ENCODE data around the gene EML1. TPM values are rescaled to one million over a fixed set of nuclear protein-coding genes. Genes with fewer than 3 reads are reported as not detected.

The EML1 gene
- total and polyA plus RNA-seq, 7 experiments from 2014 or later = not detected

DNA sequence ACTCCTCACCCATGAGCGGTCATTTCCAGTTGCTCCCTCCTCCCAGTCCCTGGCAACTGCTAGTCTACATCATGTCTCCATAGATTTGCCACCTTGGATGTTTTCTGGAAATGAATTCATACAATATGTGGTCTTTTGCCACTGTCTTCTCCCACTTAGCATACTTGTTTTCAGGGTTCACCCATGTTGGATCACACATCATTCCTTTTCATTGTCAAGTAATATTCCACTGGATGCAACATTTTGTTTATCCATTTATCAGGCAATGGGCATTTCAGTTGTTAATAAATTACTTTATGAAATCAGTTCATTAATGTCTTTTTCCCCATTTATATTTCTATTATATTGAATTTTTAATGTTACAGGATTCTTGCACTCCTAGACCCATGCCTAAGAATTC is 64.3 kb downstream of the EML1 start:
- ChIA-PET POLR2A (no interaction called here), CTCF (no interaction called here)
- Histone ChIP-seq H3K27me3 (ENCODE audit: control insufficient read depth in 2 of 2, insufficient read depth in 2 of 2, low read length in 2 of 2) (no peaks in the 10 kb centered on the region), H3K4me3 (ENCODE audit: low read length) (no peak overlapping the region), H3K9me3 (ENCODE audit: control insufficient read depth in 2 of 3, low read length in 3 of 3) (no peaks in the 10 kb centered on the region), H3K4me1 (ENCODE audit: control insufficient read depth in 2 of 2, insufficient read depth in 2 of 2, low read length in 2 of 2) (no peaks in the 10 kb centered on the region), H3K36me3 (ENCODE audit: control insufficient read depth in 2 of 3, insufficient read depth in 3 of 3, low read length in 3 of 3) (no peaks in the 10 kb centered on the region), H3K27ac (ENCODE audit: low read depth, low read length) (no peak overlapping the region)
- Mint-ChIP-seq H3K27ac (no peak overlapping the region), H3K36me3 (no peaks in the 10 kb centered on the region), H3K9me3 (no peaks in the 10 kb centered on the region), H3K4me1 (no peaks in the 10 kb centered on the region), H3K27me3 (peaks cover 0 to 35% (median 14%) of the 10 kb centered on the region in 5 donors), H3K4me3 (no peak overlapping the region)
- no peak for ATAC-seq
- no peak for DNase-seq
- intact Hi-C loops (cut with micrococcal nuclease) = no loop called here

DNA sequence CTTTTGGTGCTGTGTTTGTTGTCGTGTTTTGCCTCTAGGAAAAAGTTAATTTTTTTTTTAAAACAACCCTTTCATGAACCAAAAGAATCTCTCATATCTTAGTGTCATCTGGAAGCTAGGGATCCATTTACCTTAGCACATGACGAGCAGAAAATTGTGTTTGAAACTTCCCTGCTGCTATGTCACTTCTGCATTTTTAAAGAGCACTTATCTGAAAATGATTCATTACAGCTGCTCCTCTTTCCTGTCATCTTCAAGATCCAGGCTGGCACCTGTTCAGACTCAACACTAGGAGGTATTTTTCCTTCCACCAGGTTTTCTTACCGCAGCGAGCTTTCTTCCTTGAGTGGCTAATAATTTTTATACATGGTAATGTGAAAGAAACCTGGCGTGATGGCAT is 67.0 kb downstream of the EML1 start:
- Mint-ChIP-seq H3K9me3 (no peaks in the 10 kb centered on the region), H3K4me3 (no peak overlapping the region), H3K4me1 (no peaks in the 10 kb centered on the region), H3K36me3 (no peaks in the 10 kb centered on the region), H3K27me3 (peaks cover 6 to 29% (median 8%) of the 10 kb centered on the region in 5 donors), H3K27ac (no peak overlapping the region)
- ChIA-PET CTCF (no interaction called here), POLR2A (no interaction called here)
- no peaks in the 10 kb centered on the region for H3K36me3 ChIP-seq (ENCODE audit: control insufficient read depth in 2 of 3, insufficient read depth in 3 of 3, low read length in 3 of 3)
- no peaks in the 10 kb centered on the region for H3K4me1 ChIP-seq (ENCODE audit: control insufficient read depth in 2 of 2, insufficient read depth in 2 of 2, low read length in 2 of 2)
- H3K27ac ChIP-seq (ENCODE audit: low read depth, low read length) = no peak overlapping the region
- no peaks in the 10 kb centered on the region for H3K9me3 ChIP-seq (ENCODE audit: control insufficient read depth in 2 of 3, low read length in 3 of 3)
- intact Hi-C loops (cut with micrococcal nuclease) = no loop called here
- no peak overlapping the region for H3K4me3 ChIP-seq (ENCODE audit: low read length)
- no peaks in the 10 kb centered on the region for H3K27me3 ChIP-seq (ENCODE audit: control insufficient read depth in 2 of 2, insufficient read depth in 2 of 2, low read length in 2 of 2)
- no peak for ATAC-seq
- DNase-seq = no peak

DNA sequence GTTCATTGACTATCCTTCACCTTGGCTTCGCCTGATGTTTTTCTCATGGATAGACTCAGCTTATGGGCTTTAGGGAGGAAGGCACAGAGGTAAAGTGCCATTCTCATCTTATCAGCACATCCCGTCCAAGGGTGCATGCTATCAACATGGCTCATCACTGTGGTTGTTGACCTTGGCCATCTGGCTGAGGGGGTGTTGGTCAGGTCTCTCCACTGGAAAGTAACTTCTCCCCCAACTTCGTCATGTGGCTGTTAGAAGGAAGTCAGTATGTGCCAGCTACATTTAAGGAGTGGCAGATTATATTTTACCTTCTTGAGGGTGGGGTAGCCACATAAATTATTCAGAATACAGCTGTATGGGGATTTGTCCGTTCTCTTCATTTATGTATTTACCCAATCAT is 68.9 kb downstream of the EML1 start:
- DNase-seq (no peak), ATAC-seq (no peak)
- Histone ChIP-seq H3K27ac (ENCODE audit: low read depth, low read length) (no peak overlapping the region), H3K9me3 (ENCODE audit: control insufficient read depth in 2 of 3, low read length in 3 of 3) (no peaks in the 10 kb centered on the region), H3K27me3 (ENCODE audit: control insufficient read depth in 2 of 2, insufficient read depth in 2 of 2, low read length in 2 of 2) (no peaks in the 10 kb centered on the region), H3K36me3 (ENCODE audit: control insufficient read depth in 2 of 3, insufficient read depth in 3 of 3, low read length in 3 of 3) (no peaks in the 10 kb centered on the region), H3K4me3 (ENCODE audit: low read length) (no peak overlapping the region), H3K4me1 (ENCODE audit: control insufficient read depth in 2 of 2, insufficient read depth in 2 of 2, low read length in 2 of 2) (no peaks in the 10 kb centered on the region)
- H3K4me1 Mint-ChIP-seq = no peaks in the 10 kb centered on the region
- intact Hi-C loops (cut with micrococcal nuclease) = no loop called here
- H3K4me3 Mint-ChIP-seq = no peak overlapping the region
- CTCF ChIA-PET = no interaction called here
- POLR2A ChIA-PET = no interaction called here
- peaks cover 6 to 21% (median 9%) of the 10 kb centered on the region in 5 donors for H3K27me3 Mint-ChIP-seq
- H3K27ac Mint-ChIP-seq = no peak overlapping the region
- no peaks in the 10 kb centered on the region for H3K36me3 Mint-ChIP-seq
- no peaks in the 10 kb centered on the region for H3K9me3 Mint-ChIP-seq

DNA sequence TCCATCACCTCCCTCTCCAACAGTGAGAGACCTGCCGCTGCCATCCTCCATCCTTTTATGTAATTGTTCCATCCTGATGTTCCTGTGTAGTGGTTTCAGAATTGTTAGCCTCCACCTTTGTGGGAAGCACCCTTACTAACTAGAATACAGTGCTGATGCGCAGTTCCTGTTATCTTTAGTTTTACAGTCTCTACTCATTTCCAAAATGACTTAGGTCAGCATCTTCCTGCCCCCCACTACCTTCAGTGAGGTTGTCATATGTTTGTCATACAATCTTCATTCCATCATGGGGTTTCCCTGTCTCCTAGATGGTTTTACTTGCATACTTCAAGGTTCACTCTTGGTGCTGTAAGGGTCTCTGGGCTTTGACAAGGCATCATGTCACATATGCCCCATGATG is 69.8 kb downstream of the EML1 start:
- ChIA-PET CTCF (interaction anchor here (0.6 kb wide), 1 partner anchor 423 kb away, joined by 3 read pairs; no protein-coding TSS in a partner anchor), POLR2A (no interaction called here)
- Mint-ChIP-seq H3K4me1 (no peaks in the 10 kb centered on the region), H3K36me3 (no peaks in the 10 kb centered on the region), H3K9me3 (no peaks in the 10 kb centered on the region), H3K27me3 (peaks cover 0 to 25% (median 15%) of the 10 kb centered on the region in 5 donors), H3K4me3 (no peak overlapping the region), H3K27ac (no peak overlapping the region)
- H3K4me3 ChIP-seq (ENCODE audit: low read length) = no peak overlapping the region
- DNase-seq (no peak), ATAC-seq (no peak)
- no peaks in the 10 kb centered on the region for H3K27me3 ChIP-seq (ENCODE audit: control insufficient read depth in 2 of 2, insufficient read depth in 2 of 2, low read length in 2 of 2)
- intact Hi-C loops (cut with micrococcal nuclease) = no loop called here
- H3K27ac ChIP-seq (ENCODE audit: low read depth, low read length) = no peak overlapping the region
- H3K4me1 ChIP-seq (ENCODE audit: control insufficient read depth in 2 of 2, insufficient read depth in 2 of 2, low read length in 2 of 2) = no peaks in the 10 kb centered on the region
- no peaks in the 10 kb centered on the region for H3K9me3 ChIP-seq (ENCODE audit: control insufficient read depth in 2 of 3, low read length in 3 of 3)
- no peaks in the 10 kb centered on the region for H3K36me3 ChIP-seq (ENCODE audit: control insufficient read depth in 2 of 3, insufficient read depth in 3 of 3, low read length in 3 of 3)

DNA sequence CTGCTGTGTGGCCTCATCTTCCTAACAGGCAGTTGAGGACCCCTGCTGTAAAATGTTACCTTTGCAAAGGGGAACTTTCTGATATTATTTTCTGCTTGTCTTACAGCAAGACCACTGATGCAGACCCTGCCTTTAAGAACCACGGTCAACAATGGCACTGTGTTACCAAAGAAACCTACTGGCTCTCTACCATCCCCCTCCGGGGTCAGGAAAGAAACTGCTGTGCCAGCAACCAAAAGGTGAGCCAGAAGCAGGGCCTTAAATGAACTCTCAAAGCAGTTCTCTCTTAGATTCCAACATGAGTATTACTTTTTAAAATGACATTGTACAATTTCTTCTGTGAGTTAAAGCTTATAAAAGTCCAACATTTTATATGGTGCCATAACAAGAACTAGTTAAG is 72.2 kb downstream of the EML1 start:
- H3K9me3 Mint-ChIP-seq = no peaks in the 10 kb centered on the region
- POLR2A ChIA-PET = no interaction called here
- Histone ChIP-seq H3K4me3 (ENCODE audit: low read length) (no peak overlapping the region), H3K9me3 (ENCODE audit: control insufficient read depth in 2 of 3, low read length in 3 of 3) (no peaks in the 10 kb centered on the region), H3K27me3 (ENCODE audit: control insufficient read depth in 2 of 2, insufficient read depth in 2 of 2, low read length in 2 of 2) (no peaks in the 10 kb centered on the region), H3K4me1 (ENCODE audit: control insufficient read depth in 2 of 2, insufficient read depth in 2 of 2, low read length in 2 of 2) (no peaks in the 10 kb centered on the region), H3K36me3 (ENCODE audit: control insufficient read depth in 2 of 3, insufficient read depth in 3 of 3, low read length in 3 of 3) (no peaks in the 10 kb centered on the region), H3K27ac (ENCODE audit: low read depth, low read length) (no peak overlapping the region)
- H3K27ac Mint-ChIP-seq = no peak overlapping the region
- no peak for DNase-seq
- intact Hi-C loops (cut with micrococcal nuclease) = no loop called here
- H3K36me3 Mint-ChIP-seq = no peaks in the 10 kb centered on the region
- CTCF ChIA-PET = interaction anchor here (0.7 kb wide), 1 partner anchor 153 kb away, joined by 3 read pairs; no protein-coding TSS in a partner anchor
- no peaks in the 10 kb centered on the region for H3K4me1 Mint-ChIP-seq
- peaks cover 0 to 44% (median 13%) of the 10 kb centered on the region in 5 donors for H3K27me3 Mint-ChIP-seq
- ATAC-seq = no peak
- no peak overlapping the region for H3K4me3 Mint-ChIP-seq

DNA sequence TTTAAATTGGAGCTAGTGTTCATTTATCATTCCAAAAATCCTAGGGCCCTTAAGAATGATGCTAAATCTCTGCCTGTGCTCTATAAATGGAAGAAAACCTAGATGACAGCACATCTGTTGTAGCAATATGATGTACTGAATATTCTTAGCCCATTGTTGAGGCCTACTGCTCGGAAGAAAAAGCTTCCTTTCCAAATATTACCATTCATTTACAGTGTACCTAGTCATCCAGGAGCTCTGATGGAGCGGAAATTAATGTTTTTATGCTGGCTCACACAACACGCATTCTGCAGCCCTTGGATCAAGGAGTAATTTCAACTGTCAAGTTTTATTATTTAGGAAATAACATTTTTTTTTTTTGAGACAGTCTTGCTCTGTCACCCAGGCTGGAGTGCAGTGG is 77.4 kb downstream of the EML1 start:
- CTCF ChIA-PET = no interaction called here
- Histone ChIP-seq H3K9me3 (ENCODE audit: control insufficient read depth in 2 of 3, low read length in 3 of 3) (no peaks in the 10 kb centered on the region), H3K27me3 (ENCODE audit: control insufficient read depth in 2 of 2, insufficient read depth in 2 of 2, low read length in 2 of 2) (no peaks in the 10 kb centered on the region), H3K4me3 (ENCODE audit: low read length) (no peak overlapping the region), H3K36me3 (ENCODE audit: control insufficient read depth in 2 of 3, insufficient read depth in 3 of 3, low read length in 3 of 3) (no peaks in the 10 kb centered on the region), H3K4me1 (ENCODE audit: control insufficient read depth in 2 of 2, insufficient read depth in 2 of 2, low read length in 2 of 2) (no peaks in the 10 kb centered on the region), H3K27ac (ENCODE audit: low read depth, low read length) (no peak overlapping the region)
- H3K27ac Mint-ChIP-seq = no peak overlapping the region
- H3K4me3 Mint-ChIP-seq = no peak overlapping the region
- POLR2A ChIA-PET = no interaction called here
- DNase-seq = no peak
- H3K9me3 Mint-ChIP-seq = no peaks in the 10 kb centered on the region
- intact Hi-C loops (cut with micrococcal nuclease) = no loop called here
- ATAC-seq = no peak
- peaks cover 20 to 67% (median 38%) of the 10 kb centered on the region in 5 donors for H3K27me3 Mint-ChIP-seq
- no peaks in the 10 kb centered on the region for H3K4me1 Mint-ChIP-seq
- H3K36me3 Mint-ChIP-seq = no peaks in the 10 kb centered on the region

DNA sequence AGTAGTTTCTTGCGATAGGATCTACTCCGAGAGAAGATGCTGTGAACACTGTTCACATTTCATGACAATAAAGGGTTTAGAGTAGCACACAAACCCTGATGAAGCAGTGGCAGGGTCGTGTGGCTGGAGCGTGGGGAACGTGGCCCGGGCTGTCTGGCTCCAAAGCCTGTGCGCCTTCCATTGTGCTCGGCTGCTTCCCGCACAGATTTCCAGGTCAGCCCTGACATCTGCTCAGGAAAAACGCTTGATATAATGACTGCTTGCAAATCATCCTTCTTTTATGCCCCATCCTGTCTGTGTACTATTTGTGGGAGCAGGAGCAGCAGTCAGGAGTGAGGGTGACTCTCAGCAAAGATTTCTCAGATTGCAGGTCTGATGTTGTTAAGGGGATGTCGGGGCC is 78.6 kb downstream of the EML1 start:
- no peak for ATAC-seq
- H3K27me3 Mint-ChIP-seq = peaks cover 29 to 68% (median 49%) of the 10 kb centered on the region in 5 donors

More for the DNA sequence above, 78.6 kb downstream of the EML1 start:
- no peak overlapping the region for H3K27ac ChIP-seq (ENCODE audit: low read depth, low read length)
- ChIA-PET POLR2A (no interaction called here), CTCF (no interaction called here)
- no peak overlapping the region for H3K4me3 ChIP-seq (ENCODE audit: low read length)
- no peak overlapping the region for H3K27ac Mint-ChIP-seq
- intact Hi-C loops (cut with micrococcal nuclease) = no loop called here
- H3K36me3 Mint-ChIP-seq = no peaks in the 10 kb centered on the region
- H3K9me3 ChIP-seq (ENCODE audit: control insufficient read depth in 2 of 3, low read length in 3 of 3) = no peaks in the 10 kb centered on the region
- no peaks in the 10 kb centered on the region for H3K9me3 Mint-ChIP-seq
- H3K36me3 ChIP-seq (ENCODE audit: control insufficient read depth in 2 of 3, insufficient read depth in 3 of 3, low read length in 3 of 3) = no peaks in the 10 kb centered on the region
- DNase-seq = no peak
- H3K4me1 Mint-ChIP-seq = no peaks in the 10 kb centered on the region
- no peak overlapping the region for H3K4me3 Mint-ChIP-seq
- H3K27me3 ChIP-seq (ENCODE audit: control insufficient read depth in 2 of 2, insufficient read depth in 2 of 2, low read length in 2 of 2) = no peaks in the 10 kb centered on the region
- H3K4me1 ChIP-seq (ENCODE audit: control insufficient read depth in 2 of 2, insufficient read depth in 2 of 2, low read length in 2 of 2) = no peaks in the 10 kb centered on the region
